PC-9 (cell line): Measurements from ENCODE around the gene ABHD5. TPM values are rescaled to one million over a fixed set of nuclear protein-coding genes. Genes with fewer than 3 reads are reported as not detected.

Source experiments
- BruUV-seq: library from RNA; stranded (reverse); fragments of 400-500 nt; replicated peaks from 2 replicates; lab custom pipeline; 2021; lab: Mats Ljungman, UMichigan
- CTCF ChIA-PET: fragments of 300-600 bp; sonication (Branson Sonifier 250); formaldehyde crosslinking; loops from one replicate; lab custom pipeline; 2022; ENCODE audit warnings: antibody characterized with exemption; lab: Charles Lee
- POLR2A ChIA-PET: fragments of 300-600 bp; sonication (Branson Sonifier 250); formaldehyde crosslinking; loops from one replicate; lab custom pipeline; 2022; ENCODE audit warnings: antibody characterized with exemption; ENCODE audit not compliant: unreplicated experiment; lab: Charles Lee
- DNase-seq, 2 experiments: peaks; one replicate each; pipeline versions ENCODE4 v3.0.0 to v3.0.0-alpha.2; 2015 to 2022; ENCODE audit warnings: mixed read lengths in 1 of 2
- H2AFZ ChIP-seq: fragments of 200-600 bp; sonication (generic); 2 replicates; pipeline ENCODE4 v1.8.1; 2017; ENCODE audit warnings: antibody characterized with exemption
- H3F3A ChIP-seq: fragments of 200-600 bp; sonication (generic); 2 replicates; pipeline ENCODE4 v1.8.1; 2017; ENCODE audit warnings: antibody characterized with exemption, mild to moderate bottlenecking, low read depth; ENCODE audit not compliant: insufficient read depth
- H3K27ac ChIP-seq: fragments of 200-600 bp; sonication (generic); 2 replicates; pipeline ENCODE4 v1.6.1; 2016; ENCODE audit warnings: mixed run types
- H3K27me3 ChIP-seq: fragments of 200-600 bp; sonication (generic); 2 replicates; pipeline ENCODE4 v1.6.1; 2016; ENCODE audit warnings: low read depth, mixed run types; ENCODE audit not compliant: insufficient read depth
- H3K36me3 ChIP-seq: fragments of 200-600 bp; sonication (generic); 2 replicates; pipeline ENCODE4 v1.6.1; 2016; ENCODE audit warnings: low read depth, mixed run types
- H3K4me1 ChIP-seq: fragments of 200-600 bp; sonication (generic); replicated peaks from 2 replicates; pipeline ENCODE4 v1.6.1; 2016; ENCODE audit warnings: mixed run types; ENCODE audit not compliant: insufficient read depth
- H3K4me2 ChIP-seq: fragments of 200-600 bp; sonication (generic); 2 replicates; pipeline ENCODE4 v1.6.1; 2017; ENCODE audit warnings: mixed run types
- H3K4me3 ChIP-seq: fragments of 200-600 bp; sonication (generic); 2 replicates; pipeline ENCODE4 v1.6.1; 2016; ENCODE audit warnings: mixed run types
- H3K79me2 ChIP-seq: fragments of 200-600 bp; sonication (generic); 2 replicates; pipeline ENCODE4 v1.6.1; 2017; ENCODE audit warnings: low read depth, mixed run types
- H3K9me2 ChIP-seq: fragments of 200-600 bp; sonication (generic); 2 replicates; pipeline ENCODE4 v1.8.1; 2017; ENCODE audit warnings: mild to moderate bottlenecking; ENCODE audit not compliant: insufficient read depth
- H3K9me3 ChIP-seq: fragments of 200-600 bp; sonication (generic); 2 replicates; pipeline ENCODE4 v1.8.1; 2016; ENCODE audit warnings: low read depth; ENCODE audit not compliant: insufficient read depth
- H4K20me1 ChIP-seq: fragments of 200-600 bp; sonication (generic); 2 replicates; pipeline ENCODE4 v1.8.1; 2017; ENCODE audit not compliant: insufficient read depth
- EZH2 ChIP-seq: fragments of 200-600 bp; sonication (generic); IDR thresholded peaks from 2 replicates; pipeline ENCODE4 v1.8.0; 2017; ENCODE audit warnings: antibody characterized with exemption, low read depth
- intact Hi-C: fragments of 100-400 bp; cut with micrococcal nuclease; formaldehyde crosslinking; loops from one replicate; pipeline ENCODE4 v1.10.0; 2022; ENCODE audit not compliant: unreplicated experiment
- total RNA-seq: library from RNA; stranded (reverse); gene quantifications from 2 replicates; pipeline ENCODE4 v1.2.3, GENCODE V29; 2021
- TF ChIP-seq, protein P1 (sequence below): fragments of 200-600 bp; sonication (generic); conservative IDR thresholded peaks from 2 replicates; pipeline ENCODE4 v1.6.1; 2017; ENCODE audit warnings: mixed run types, antibody characterized with exemption, mild to moderate bottlenecking, moderate library complexity

The ABHD5 gene
- total RNA-seq, 1 experiment from 2014 or later = 19.9 TPM

DNA sequence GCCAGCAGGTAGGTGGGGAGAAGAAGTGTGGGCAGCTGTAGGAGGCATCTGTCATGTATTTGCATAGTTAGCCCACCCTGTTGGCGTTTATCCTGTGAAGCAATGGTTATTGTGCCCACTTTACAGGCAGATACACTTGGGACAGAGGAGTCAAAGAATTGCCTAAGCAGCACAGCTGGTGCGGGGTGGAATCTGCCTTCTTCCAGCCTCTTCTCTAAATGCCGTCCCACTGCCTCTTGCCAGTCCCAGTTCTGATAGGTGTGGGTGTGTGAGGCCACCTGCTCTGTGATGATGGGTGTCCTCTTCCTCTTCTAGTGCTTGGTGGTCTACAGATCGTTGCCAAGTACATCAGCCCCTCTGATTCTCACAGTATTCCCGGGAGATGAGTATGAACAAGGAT is 80.9 kb downstream of the ABHD5 start:
- H3K27ac ChIP-seq = no peak overlapping the region
- H3K9me3 ChIP-seq = no peaks in the 10 kb centered on the region
- H3K9me2 ChIP-seq = no peaks in the 10 kb centered on the region
- H3K4me3 ChIP-seq = no peak overlapping the region
- H2AFZ ChIP-seq = no peak overlapping the region
- no peaks in the 10 kb centered on the region for H4K20me1 ChIP-seq
- H3K4me1 ChIP-seq = peaks cover 66% of the 10 kb centered on the region
- CTCF ChIA-PET = interaction anchor here (0.6 kb wide), 1 partner anchor 14 kb away, joined by 3 read pairs; no protein-coding TSS in a partner anchor
- H3K4me2 ChIP-seq = no peak overlapping the region; the same call in 1 of the 2 replicates
- TF ChIP-seq, protein P1, sequence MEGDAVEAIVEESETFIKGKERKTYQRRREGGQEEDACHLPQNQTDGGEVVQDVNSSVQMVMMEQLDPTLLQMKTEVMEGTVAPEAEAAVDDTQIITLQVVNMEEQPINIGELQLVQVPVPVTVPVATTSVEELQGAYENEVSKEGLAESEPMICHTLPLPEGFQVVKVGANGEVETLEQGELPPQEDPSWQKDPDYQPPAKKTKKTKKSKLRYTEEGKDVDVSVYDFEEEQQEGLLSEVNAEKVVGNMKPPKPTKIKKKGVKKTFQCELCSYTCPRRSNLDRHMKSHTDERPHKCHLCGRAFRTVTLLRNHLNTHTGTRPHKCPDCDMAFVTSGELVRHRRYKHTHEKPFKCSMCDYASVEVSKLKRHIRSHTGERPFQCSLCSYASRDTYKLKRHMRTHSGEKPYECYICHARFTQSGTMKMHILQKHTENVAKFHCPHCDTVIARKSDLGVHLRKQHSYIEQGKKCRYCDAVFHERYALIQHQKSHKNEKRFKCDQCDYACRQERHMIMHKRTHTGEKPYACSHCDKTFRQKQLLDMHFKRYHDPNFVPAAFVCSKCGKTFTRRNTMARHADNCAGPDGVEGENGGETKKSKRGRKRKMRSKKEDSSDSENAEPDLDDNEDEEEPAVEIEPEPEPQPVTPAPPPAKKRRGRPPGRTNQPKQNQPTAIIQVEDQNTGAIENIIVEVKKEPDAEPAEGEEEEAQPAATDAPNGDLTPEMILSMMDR = no peak
- no peak for TF ChIP-seq EZH2
- H3K27me3 ChIP-seq = no peaks in the 10 kb centered on the region
- intact Hi-C loops = loop anchor here (2.0 to 5.0 kb wide), 2 partner anchors 81 to 99 kb away; no protein-coding TSS in a partner anchor
- no peak for DNase-seq
- BruUV-seq = no TSS peak
- POLR2A ChIA-PET = no interaction called here
- H3F3A ChIP-seq = peaks cover 26% of the 10 kb centered on the region
- H3K36me3 ChIP-seq = no peaks in the 10 kb centered on the region
- H3K79me2 ChIP-seq = no peaks in the 10 kb centered on the region

DNA sequence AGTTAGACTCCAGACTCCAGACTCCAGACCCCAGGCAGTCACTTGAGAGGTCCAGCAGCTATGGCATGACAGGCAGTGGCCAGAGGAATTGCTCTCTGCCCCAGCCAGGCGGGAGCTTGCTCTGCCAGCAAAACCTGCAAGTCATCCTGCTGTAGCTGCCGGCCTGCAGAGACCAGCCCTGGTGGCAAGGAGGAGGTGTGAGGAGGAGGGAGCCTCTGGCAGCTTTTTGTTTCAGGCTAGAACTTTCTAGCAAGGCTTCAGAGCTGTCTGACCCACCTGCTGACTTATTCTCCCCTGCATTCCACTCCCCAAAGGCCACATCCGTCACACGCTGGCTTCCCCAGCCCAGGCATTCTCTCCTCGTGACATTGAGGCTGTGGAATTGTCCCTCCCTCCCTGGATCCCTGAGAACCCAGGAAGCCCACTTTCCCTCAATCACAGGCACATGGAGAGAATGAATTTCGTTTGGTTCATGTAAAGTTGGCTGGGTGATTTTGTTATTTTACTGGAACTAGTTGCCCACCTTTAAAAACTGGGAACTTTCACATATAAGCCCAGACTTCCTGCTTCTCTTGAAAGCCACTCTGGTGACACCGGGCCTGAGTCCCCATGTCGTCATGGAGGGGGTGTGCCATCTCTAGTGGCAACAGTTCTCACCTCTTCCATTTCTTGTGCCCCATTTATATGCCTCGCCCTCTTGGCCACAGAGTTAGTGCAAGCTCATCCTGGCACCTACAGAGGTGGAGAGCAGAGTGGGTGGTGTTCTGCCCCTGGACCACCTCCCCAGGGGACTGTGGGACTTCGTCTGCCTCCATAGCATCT is 82.7 kb downstream of the ABHD5 start:
- Histone ChIP-seq H3F3A (peaks cover 23% of the 10 kb centered on the region), H3K9me2 (no peaks in the 10 kb centered on the region), H3K27me3 (no peaks in the 10 kb centered on the region), H4K20me1 (no peaks in the 10 kb centered on the region), H3K79me2 (no peaks in the 10 kb centered on the region), H2AFZ (0 out of 2 replicates have a peak overlapping the region, but pooled peaks have one; percentile 23), H3K36me3 (no peaks in the 10 kb centered on the region), H3K9me3 (no peaks in the 10 kb centered on the region), H3K4me1 (peaks cover 52% of the 10 kb centered on the region), H3K4me3 (no peak overlapping the region), H3K27ac (peak overlapping the region; percentile 58), H3K4me2 (peak overlapping the region; percentile 35)
- TSS peak; percentile 60 for BruUV-seq
- POLR2A ChIA-PET = interaction anchor here (0.5 to 0.7 kb wide), 3 partner anchors 15 to 93 kb away, joined by 3 to 6 read pairs (median 3); no protein-coding TSS in a partner anchor
- no peak for TF ChIP-seq EZH2
- TF ChIP-seq, protein P1 = no peak
- intact Hi-C loops = loop anchor here (5.0 kb wide), 1 partner anchor 79 kb away; no protein-coding TSS in a partner anchor
- DNase-seq = peak; percentile 64 to 65
- CTCF ChIA-PET = interaction anchor here (0.6 kb wide), 1 partner anchor 83 kb away, joined by 12 read pairs; no protein-coding TSS in a partner anchor

DNA sequence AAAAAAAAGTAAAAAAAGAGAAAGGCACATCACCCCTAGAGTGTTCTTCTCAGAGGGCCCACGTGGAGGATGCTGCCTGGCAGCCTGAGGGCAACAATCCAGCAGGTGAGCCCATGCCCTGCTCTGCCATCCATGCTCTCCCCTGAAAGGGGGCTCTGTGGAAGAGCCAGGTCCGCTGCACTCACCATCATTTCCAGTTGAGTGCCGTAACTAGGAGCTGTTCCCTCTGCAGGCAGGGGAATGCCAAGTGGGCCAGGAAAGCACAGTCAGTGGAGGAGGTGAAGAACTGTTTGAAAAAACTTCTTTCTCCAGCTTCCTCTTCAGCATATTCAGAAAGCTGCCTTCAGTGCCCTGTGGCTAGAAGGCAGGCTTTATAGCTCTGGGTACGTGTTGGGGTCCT is 84.1 kb downstream of the ABHD5 start:
- Histone ChIP-seq H3K9me2 (no peaks in the 10 kb centered on the region), H3K27ac (no peak overlapping the region), H3K4me1 (peaks cover 42% of the 10 kb centered on the region), H3K27me3 (no peaks in the 10 kb centered on the region), H3F3A (peaks cover 15% of the 10 kb centered on the region), H3K4me3 (no peak overlapping the region), H4K20me1 (no peaks in the 10 kb centered on the region), H3K36me3 (no peaks in the 10 kb centered on the region), H3K79me2 (no peaks in the 10 kb centered on the region), H3K9me3 (no peaks in the 10 kb centered on the region), H3K4me2 (no peak overlapping the region), H2AFZ (no peak overlapping the region)
- ChIA-PET POLR2A (no interaction called here), CTCF (no interaction called here)
- intact Hi-C loops = loop anchor here (5.0 kb wide), 1 partner anchor 78 kb away; no protein-coding TSS in a partner anchor
- no peak for DNase-seq
- no peak for TF ChIP-seq EZH2
- TF ChIP-seq, protein P1 = no peak
- BruUV-seq = no TSS peak
